HFFc6 (cell line): ENCODE data around the gene PTPRM. TPM values are rescaled to one million over a fixed set of nuclear protein-coding genes. Genes with fewer than 3 reads are reported as not detected.
A peak's percentile ranks its signal among the peaks of the same experiment; 100 is the strongest.

ENCODE experiments used
- DNase-seq: peaks from one replicate; pipeline ENCODE4 v3.0.0-alpha.2; 2018
- H3K27ac Mint-ChIP-seq: 2 replicates; pipeline ENCODE4 v1.8.0; 2020; ENCODE audit warnings: mild to moderate bottlenecking, mixed read lengths
- H3K27me3 Mint-ChIP-seq: 2 replicates; pipeline ENCODE4 v1.8.0; 2021; ENCODE audit warnings: mild to moderate bottlenecking, moderate library complexity, mixed read lengths; ENCODE audit not compliant: insufficient read depth
- H3K36me3 Mint-ChIP-seq: 2 replicates; pipeline ENCODE4 v1.8.0; 2021; ENCODE audit warnings: low read depth, mixed read lengths
- H3K4me1 Mint-ChIP-seq: 2 replicates; pipeline ENCODE4 v1.8.0; 2020; ENCODE audit warnings: low read depth, mixed read lengths
- H3K4me3 Mint-ChIP-seq: 2 replicates; pipeline ENCODE4 v1.8.0; 2020; ENCODE audit warnings: mild to moderate bottlenecking, moderate library complexity, mixed read lengths
- H3K9me3 Mint-ChIP-seq: 2 replicates; pipeline ENCODE4 v1.8.0; 2020; ENCODE audit warnings: mild to moderate bottlenecking, mixed read lengths
- total RNA-seq, 6 experiments: library from RNA; stranded (reverse); fragmentation: NEBNext Ultra II Directional; extraction: Animal tissue kit (Norgen Biotek cat#: 25700); gene quantifications; 2 replicates in 1 of 6; 3 replicates in 5 of 6; pipeline ENCODE4 v1.2.3, GENCODE V29; 2021
- TF ChIP-seq, protein P1 (sequence below): fragments of 200-600 bp; sonication (generic); IDR thresholded peaks from 2 replicates; pipeline ENCODE4 v1.5.0; 2021; ENCODE audit warnings: antibody characterized with exemption, mild to moderate bottlenecking

PTPRM gene
- total RNA-seq, 6 experiments from 2014 or later: 39.4 to 49.8 (median 43.8) TPM

DNA sequence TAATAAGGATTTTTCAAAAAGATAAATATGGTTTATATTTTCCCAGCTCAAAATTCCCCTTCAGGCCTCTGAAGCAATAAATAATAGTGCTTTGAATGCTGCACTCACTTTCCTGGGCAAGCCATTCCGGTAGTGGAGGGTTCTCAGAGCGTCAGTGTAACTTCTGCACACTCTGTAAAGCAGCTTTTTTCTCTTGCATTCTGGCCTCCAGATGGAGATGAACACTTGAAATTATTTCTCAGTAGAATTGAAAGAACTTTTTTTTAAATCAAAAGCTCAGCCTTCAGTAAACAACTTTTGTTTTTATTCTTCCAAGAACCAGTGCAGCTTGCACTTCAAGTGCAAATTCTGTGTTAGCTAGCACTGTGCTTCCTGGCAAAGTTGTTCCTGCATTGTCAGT lies 761.0 kb downstream of the PTPRM start:
- no peak for DNase-seq
- Mint-ChIP-seq H3K27ac (no peak overlapping the region), H3K9me3 (no peaks in the 10 kb centered on the region), H3K4me1 (peaks cover 45% of the 10 kb centered on the region), H3K27me3 (no peaks in the 10 kb centered on the region), H3K4me3 (no peak overlapping the region), H3K36me3 (peaks cover 18% of the 10 kb centered on the region)
- TF ChIP-seq, protein P1, sequence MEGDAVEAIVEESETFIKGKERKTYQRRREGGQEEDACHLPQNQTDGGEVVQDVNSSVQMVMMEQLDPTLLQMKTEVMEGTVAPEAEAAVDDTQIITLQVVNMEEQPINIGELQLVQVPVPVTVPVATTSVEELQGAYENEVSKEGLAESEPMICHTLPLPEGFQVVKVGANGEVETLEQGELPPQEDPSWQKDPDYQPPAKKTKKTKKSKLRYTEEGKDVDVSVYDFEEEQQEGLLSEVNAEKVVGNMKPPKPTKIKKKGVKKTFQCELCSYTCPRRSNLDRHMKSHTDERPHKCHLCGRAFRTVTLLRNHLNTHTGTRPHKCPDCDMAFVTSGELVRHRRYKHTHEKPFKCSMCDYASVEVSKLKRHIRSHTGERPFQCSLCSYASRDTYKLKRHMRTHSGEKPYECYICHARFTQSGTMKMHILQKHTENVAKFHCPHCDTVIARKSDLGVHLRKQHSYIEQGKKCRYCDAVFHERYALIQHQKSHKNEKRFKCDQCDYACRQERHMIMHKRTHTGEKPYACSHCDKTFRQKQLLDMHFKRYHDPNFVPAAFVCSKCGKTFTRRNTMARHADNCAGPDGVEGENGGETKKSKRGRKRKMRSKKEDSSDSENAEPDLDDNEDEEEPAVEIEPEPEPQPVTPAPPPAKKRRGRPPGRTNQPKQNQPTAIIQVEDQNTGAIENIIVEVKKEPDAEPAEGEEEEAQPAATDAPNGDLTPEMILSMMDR: no peak

DNA sequence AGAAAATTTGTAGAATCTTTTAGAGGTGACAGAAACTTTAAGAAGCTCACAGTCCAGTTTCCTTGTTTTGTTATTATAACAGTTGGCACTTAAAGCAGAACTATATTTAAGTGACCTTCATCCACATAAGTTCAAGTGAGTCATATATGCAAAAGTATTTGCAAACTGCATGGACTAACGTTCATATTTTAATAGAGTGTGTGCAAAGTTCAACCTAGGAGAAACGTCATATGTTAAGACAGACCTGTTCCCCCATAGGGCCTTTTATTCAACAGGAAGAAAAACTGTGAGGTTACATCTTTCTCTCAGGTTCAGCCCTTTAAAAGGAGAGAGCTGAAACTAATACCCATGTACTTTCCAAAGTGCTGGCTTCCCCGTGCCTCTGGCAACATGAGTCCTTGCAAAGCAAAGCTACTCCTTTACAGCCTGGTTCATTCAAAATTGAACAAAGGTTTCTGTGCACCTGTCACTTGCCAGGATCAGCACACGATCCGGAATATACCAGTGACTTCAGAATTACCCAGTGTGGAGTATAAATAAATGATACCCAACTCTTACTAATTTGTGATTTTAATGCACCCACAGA lies 762.2 kb downstream of the PTPRM start:
- Mint-ChIP-seq H3K9me3 (no peaks in the 10 kb centered on the region), H3K27me3 (no peaks in the 10 kb centered on the region), H3K4me1 (peaks cover 39% of the 10 kb centered on the region), H3K4me3 (peak overlapping the region; percentile 53), H3K27ac (0 out of 2 replicates have a peak overlapping the region, but pooled peaks have one; percentile 2), H3K36me3 (peaks cover 12% of the 10 kb centered on the region; the same call in 1 of the 2 replicates)
- peak; percentile 64 for DNase-seq
- TF ChIP-seq, protein P1: no peak

DNA sequence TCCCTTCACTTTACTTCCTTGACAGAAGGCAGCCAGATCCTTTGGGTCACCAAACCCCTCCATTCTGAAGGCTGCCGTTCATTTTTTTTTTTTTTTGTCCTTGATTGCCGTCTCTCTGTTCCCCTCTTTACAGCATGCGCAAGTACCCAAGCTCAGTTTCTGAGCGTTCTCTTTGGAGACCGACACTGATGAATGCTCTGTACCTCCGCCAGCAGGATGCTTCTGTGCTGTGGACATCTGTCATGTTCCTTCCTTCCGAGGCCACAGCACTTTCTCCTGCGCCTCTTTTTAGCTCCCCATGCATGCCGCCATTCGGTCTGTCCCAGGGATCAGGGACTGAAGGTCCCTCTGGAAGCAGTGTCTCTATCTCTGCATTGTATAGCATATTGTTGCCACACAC lies 763.5 kb downstream of the PTPRM start:
- H3K4me1 Mint-ChIP-seq: peaks cover 39% of the 10 kb centered on the region
- no peak overlapping the region for H3K27ac Mint-ChIP-seq
- no peak for DNase-seq
- TF ChIP-seq, protein P1: no peak
- H3K9me3 Mint-ChIP-seq: no peaks in the 10 kb centered on the region
- no peak overlapping the region for H3K4me3 Mint-ChIP-seq
- H3K27me3 Mint-ChIP-seq: no peaks in the 10 kb centered on the region
- peaks cover 5% of the 10 kb centered on the region; the same call in 1 of the 2 replicates for H3K36me3 Mint-ChIP-seq

DNA sequence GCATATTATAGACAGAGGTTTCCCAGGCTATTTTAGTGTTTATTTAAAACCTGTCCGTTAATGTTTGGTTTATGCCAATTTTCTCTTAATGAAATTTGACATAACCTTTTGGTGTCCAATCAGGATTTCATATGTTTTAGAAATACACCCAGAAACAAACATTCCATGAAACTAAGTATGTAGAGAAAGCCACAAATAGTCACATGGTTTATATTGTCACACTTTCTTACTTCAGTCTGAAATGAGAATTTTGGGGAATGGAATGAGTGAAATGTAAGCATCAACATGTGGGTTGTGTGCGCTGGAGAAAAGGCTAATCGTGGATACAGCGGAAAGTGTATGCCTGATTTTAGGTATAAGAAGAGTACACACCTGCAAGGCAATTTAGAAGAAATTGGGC lies 765.2 kb downstream of the PTPRM start:
- H3K27me3 Mint-ChIP-seq: no peaks in the 10 kb centered on the region; the same call in 1 of the 2 replicates
- H3K9me3 Mint-ChIP-seq: no peaks in the 10 kb centered on the region
- no peak overlapping the region for H3K27ac Mint-ChIP-seq
- H3K36me3 Mint-ChIP-seq: no peaks in the 10 kb centered on the region
- DNase-seq: no peak
- TF ChIP-seq, protein P1: no peak
- peaks cover 34% of the 10 kb centered on the region for H3K4me1 Mint-ChIP-seq
- H3K4me3 Mint-ChIP-seq: no peak overlapping the region

DNA sequence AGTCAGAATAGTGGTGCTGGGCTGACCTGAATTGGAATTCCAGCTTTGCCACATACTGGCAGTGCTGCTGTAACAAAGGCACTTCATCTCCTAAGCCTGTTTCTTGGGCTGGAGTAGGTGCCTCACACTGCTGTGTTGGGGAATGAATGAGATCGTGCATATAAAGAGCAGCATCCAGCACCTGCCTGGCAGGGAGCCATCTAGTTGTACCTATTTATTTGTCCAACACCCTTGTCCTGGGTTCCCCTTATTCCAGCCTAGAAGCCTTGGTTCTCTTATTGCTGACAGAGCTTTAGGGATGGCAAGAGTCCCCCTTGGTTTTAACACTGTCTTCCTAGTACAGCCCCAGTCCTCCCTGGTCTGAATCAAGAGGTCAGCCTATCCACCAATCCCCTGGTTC lies 766.8 kb downstream of the PTPRM start:
- Mint-ChIP-seq H3K27ac (no peak overlapping the region), H3K9me3 (no peaks in the 10 kb centered on the region), H3K4me3 (no peak overlapping the region), H3K4me1 (peaks cover 17% of the 10 kb centered on the region), H3K36me3 (no peaks in the 10 kb centered on the region), H3K27me3 (no peaks in the 10 kb centered on the region; the same call in 1 of the 2 replicates)
- no peak for DNase-seq
- TF ChIP-seq, protein P1: no peak
